ENCODE data around the gene SPAG9. TPM values are rescaled to one million over a fixed set of nuclear protein-coding genes. Genes with fewer than 3 reads are reported as not detected.
A peak's percentile ranks its signal among the peaks of the same experiment; 100 is the strongest.

The SPAG9 gene
- total RNA-seq, 4 donors from 2014 or later, result 81.2 to 99.9 (median 89.9) TPM

DNA sequence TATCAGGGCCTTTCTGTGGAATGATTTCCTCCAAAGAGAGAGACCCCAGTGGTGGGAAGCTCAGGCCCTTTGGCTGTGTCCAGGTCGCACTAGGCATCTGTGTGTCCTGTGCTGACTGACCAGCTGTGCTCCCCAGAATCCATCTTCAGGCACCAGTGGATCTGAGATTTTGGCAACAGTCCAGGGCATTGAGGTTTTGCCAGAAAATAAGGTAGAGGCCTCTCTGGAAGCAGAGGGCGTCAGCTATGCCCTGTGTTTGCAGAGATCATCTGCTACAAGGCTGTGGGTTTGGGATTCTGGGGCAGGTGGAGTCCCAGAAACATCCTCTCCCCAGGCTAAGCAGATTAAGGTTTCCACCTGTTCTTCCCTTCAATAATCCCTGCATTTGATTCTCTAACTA lies 197.1 kb downstream of the SPAG9 start:
- intact Hi-C loops (cut with DNase I), result no loop called here

DNA sequence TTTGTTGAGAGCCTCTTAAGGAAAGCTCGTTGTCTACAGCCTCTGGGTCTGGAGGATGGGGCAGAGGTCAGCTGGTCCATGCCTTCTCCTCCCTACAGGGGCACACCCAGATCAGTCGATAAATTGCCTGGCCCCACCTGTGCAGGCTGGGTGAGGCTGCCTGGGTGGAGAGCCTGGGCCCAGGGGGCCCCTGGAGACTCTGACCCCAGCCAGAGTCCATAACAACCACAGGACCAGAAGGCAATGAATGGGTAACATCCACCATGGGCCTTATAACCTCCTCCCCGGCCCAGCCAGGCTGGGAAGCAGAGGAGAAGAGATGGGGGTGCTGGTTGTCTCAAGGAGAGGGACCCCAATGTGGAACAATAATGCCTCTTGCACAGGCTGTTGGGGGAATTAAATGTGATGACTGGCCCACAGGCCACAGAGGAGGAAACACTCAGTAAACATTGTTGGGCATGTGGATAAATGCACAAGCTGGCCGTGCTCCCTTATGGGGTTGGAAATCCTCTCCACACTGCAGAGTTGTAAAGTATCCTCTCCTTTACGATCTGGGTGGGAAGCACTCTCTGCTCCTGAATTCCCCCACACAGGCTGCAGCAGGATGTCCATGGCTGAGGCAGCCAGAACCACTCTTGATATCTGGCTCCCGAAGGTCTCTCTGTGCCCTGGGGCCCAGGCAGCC lies 197.8 kb downstream of the SPAG9 start:
- H3K36me3 ChIP-seq, result no peaks in the 10 kb centered on the region
- no peak overlapping the region for H3K4me3 ChIP-seq
- peaks cover 28 to 55% (median 48%) of the 10 kb centered on the region in 4 donors for H3K4me1 ChIP-seq
- TF ChIP-seq POLR2AphosphoS5 (IDR thresholded peaks at IDR 0.05) (no peak), POLR2A (IDR thresholded peaks at IDR 0.05; ENCODE audit: low read depth) (no peak), EP300 (IDR thresholded peaks at IDR 0.05) (no peak)
- TF ChIP-seq, protein P1, sequence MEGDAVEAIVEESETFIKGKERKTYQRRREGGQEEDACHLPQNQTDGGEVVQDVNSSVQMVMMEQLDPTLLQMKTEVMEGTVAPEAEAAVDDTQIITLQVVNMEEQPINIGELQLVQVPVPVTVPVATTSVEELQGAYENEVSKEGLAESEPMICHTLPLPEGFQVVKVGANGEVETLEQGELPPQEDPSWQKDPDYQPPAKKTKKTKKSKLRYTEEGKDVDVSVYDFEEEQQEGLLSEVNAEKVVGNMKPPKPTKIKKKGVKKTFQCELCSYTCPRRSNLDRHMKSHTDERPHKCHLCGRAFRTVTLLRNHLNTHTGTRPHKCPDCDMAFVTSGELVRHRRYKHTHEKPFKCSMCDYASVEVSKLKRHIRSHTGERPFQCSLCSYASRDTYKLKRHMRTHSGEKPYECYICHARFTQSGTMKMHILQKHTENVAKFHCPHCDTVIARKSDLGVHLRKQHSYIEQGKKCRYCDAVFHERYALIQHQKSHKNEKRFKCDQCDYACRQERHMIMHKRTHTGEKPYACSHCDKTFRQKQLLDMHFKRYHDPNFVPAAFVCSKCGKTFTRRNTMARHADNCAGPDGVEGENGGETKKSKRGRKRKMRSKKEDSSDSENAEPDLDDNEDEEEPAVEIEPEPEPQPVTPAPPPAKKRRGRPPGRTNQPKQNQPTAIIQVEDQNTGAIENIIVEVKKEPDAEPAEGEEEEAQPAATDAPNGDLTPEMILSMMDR (IDR thresholded peaks at IDR 0.05), result no peak
- intact Hi-C loops (cut with DNase I), result no loop called here
- peak overlapping the region in 1 of 4 donors; percentile 29 for H3K27ac ChIP-seq (replicated peaks in 1 of 4)
- H3K27me3 ChIP-seq, result no peaks in the 10 kb centered on the region
- WGBS, result 70% methylated on average over 5 of the region's 6 CpGs
- H3K9me3 ChIP-seq, result no peaks in the 10 kb centered on the region
- DNase-seq (ENCODE audit: extremely low spot score), result no peak

More for the DNA sequence above, 197.1 kb downstream of the SPAG9 start:
- WGBS, result 47% methylated on average over 2 of the region's 2 CpGs
- no peak for DNase-seq (ENCODE audit: extremely low spot score)
- Histone ChIP-seq H3K27me3 (no peaks in the 10 kb centered on the region), H3K4me3 (no peak overlapping the region), H3K9me3 (no peaks in the 10 kb centered on the region), H3K4me1 (peaks cover 23 to 49% (median 41%) of the 10 kb centered on the region in 4 donors), H3K27ac (replicated peaks in 1 of 4) (peak overlapping the region in 1 of 4 donors; percentile 29), H3K36me3 (no peaks in the 10 kb centered on the region)
- no peak for TF ChIP-seq POLR2A (IDR thresholded peaks at IDR 0.05; ENCODE audit: low read depth)
- no peak for TF ChIP-seq POLR2AphosphoS5 (IDR thresholded peaks at IDR 0.05)
- no peak for TF ChIP-seq EP300 (IDR thresholded peaks at IDR 0.05)
- TF ChIP-seq, protein P1 (IDR thresholded peaks at IDR 0.05), result no peak

DNA sequence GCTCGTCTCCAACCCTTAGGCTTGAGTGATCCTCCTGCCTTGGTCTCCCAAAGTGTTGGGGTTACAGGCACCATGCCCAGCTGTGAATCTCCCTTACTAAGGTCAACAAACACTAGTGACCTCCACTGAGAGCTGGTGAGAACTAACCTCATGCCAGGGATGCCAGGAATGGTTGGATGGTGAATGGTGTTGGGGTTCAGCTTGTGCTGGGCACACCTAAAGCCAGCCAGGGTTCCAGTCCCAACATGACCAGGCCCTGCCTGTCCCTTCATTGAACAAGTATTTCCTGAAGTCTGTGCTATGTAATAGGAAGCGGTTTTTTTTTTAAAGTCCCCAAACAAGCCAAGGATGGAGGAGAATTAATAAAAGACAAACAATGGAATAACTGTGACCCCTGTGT lies 198.6 kb downstream of the SPAG9 start:
- Histone ChIP-seq H3K27ac (replicated peaks in 1 of 4) (peak overlapping the region in 1 of 4 donors; percentile 87), H3K9me3 (no peaks in the 10 kb centered on the region), H3K27me3 (no peaks in the 10 kb centered on the region), H3K36me3 (no peaks in the 10 kb centered on the region), H3K4me3 (no peak overlapping the region), H3K4me1 (peaks cover 28 to 59% (median 53%) of the 10 kb centered on the region in 4 donors)
- intact Hi-C loops (cut with DNase I), result no loop called here
- 94% methylated on average over 2 of the region's 2 CpGs for WGBS
- no peak for TF ChIP-seq POLR2A (IDR thresholded peaks at IDR 0.05; ENCODE audit: low read depth)
- TF ChIP-seq, protein P1 (IDR thresholded peaks at IDR 0.05), result no peak
- no peak for TF ChIP-seq EP300 (IDR thresholded peaks at IDR 0.05)
- TF ChIP-seq POLR2AphosphoS5 (IDR thresholded peaks at IDR 0.05), result no peak
- DNase-seq (ENCODE audit: extremely low spot score), result no peak

DNA sequence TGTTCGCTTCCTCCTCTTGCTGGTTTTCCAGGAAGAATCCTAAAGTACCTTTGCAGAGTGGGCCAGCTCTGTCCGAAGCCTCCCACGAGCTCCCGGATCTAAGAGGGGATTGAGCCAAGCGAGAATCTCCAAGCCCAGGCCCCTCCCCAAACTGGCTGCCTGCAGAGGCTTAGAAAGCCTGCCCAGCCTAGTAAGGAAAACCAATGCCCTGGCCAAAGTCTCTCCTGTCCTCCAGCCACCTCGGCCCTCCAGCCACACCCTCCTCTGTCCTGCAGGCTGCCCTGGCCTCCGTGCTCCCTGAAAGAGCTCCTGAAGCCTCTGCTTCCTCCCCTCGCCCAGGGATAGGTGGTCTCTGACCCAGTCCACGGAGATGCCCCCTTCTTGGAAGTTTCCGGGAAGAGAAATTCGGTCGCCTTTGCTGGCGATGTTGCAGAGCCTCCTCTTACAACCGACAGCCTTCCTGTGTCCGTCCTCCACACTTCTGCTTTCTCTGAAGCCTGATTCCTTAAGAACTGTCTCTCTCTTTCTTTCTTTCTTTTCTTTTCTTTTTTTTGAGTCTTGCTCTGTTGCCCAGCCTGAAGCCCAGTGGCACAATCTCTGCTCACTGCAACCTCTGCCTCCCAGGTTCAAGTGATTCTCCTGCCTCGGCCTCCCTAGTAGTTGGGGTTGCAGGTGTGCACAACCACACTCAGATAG lies 199.6 kb downstream of the SPAG9 start:
- H3K9me3 ChIP-seq, result no peaks in the 10 kb centered on the region
- H3K4me3 ChIP-seq, result no peak overlapping the region
- peak overlapping the region; percentile 81 to 87 (median 86) for H3K27ac ChIP-seq (replicated peaks in 1 of 4)
- 71% methylated on average over 12 of the region's 16 CpGs for WGBS
- H3K4me1 ChIP-seq, result peaks cover 28 to 61% (median 57%) of the 10 kb centered on the region in 4 donors
- no peaks in the 10 kb centered on the region for H3K27me3 ChIP-seq
- intact Hi-C loops (cut with DNase I), result no loop called here
- no peak for TF ChIP-seq EP300 (IDR thresholded peaks at IDR 0.05)
- TF ChIP-seq POLR2AphosphoS5 (IDR thresholded peaks at IDR 0.05), result no peak
- TF ChIP-seq, protein P1 (IDR thresholded peaks at IDR 0.05), result no peak
- TF ChIP-seq POLR2A (IDR thresholded peaks at IDR 0.05; ENCODE audit: low read depth), result no peak
- DNase-seq (ENCODE audit: extremely low spot score), result no peak
- no peaks in the 10 kb centered on the region for H3K36me3 ChIP-seq
